NCI-H524 (cell line): Measurements from ENCODE around the gene OSBPL9.
"Not testable (repeated sequence)": the region's sequence is repeated elsewhere in the genome, so short reads cannot be mapped to it uniquely, and the experiment has no call there.

Experiments used
- DNase-seq, 2 experiments: peaks; one replicate each; lab custom pipeline; 2025; lab: John Stamatoyannopoulos, UW

Gene OSBPL9

DNA sequence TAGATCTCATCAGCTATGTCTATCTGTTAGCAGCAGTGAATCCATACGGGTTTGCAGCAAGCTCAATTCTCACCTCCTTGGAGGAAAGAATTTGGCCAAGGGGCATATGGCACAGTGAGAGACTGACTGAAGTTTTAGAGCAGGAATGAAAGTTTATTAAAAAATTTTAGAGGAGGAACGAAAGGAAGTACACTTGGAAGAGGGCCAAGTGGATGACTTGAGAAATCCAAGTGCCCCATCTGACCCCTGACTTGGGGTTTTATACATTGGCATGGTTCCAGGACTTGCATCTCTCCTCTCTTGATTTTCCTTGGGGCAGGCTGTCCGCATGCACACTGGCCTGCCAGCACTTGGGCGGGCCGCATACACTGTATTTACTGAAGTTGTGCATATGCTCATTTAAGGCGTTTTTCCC, 9.2 kb upstream of the OSBPL9 start:
- no peak for DNase-seq

DNA sequence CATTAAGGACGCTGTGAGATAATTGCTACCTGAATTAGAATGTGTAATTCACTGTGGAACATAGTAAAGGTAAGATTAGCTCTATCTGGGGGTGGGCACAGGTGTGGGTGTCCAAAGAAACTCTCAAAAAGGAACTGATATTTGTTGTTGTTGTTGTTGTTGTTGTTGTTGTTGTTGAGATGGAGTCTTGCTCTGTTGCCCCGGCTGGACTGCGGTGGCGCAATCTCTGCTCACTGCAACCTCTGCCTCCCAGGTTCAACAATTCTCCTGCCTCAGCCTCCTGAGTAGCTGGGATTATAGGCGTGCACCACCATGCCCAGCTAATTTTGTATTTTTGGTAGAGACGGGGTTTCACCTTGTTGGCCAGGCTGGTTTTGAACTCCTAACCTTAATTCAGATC, 6.8 kb upstream of the OSBPL9 start:
- not testable (repeated sequence) for DNase-seq

DNA sequence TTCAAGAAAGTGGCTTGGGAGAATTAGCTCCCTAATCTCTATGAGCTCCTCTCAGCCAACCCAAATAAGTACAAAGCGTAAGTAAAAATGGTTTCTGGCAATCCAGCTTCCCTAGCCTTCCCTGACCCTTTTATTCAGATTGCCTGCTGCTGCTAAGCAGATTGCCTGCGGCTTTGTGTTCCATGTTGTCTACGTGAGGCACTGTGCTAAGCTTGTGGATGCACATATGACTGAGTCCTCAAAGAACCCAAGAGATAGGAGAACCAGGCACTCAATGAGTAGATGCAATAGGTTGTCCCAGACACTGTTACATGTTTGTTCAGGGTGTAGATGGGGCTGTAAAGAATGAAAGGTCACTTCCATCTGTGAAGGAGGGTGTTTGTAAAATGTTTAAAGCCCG, 6.3 kb upstream of the OSBPL9 start:
- no peak for DNase-seq

- DNase-seq: no peak
Observed at GRCh38 chr1:51612447-51612961, 4.4 kb upstream of the OSBPL9 start.

GRCh38 chr1:51615780-51616291, 1.1 kb upstream of the OSBPL9 start:
- DNase-seq: no peak

DNA sequence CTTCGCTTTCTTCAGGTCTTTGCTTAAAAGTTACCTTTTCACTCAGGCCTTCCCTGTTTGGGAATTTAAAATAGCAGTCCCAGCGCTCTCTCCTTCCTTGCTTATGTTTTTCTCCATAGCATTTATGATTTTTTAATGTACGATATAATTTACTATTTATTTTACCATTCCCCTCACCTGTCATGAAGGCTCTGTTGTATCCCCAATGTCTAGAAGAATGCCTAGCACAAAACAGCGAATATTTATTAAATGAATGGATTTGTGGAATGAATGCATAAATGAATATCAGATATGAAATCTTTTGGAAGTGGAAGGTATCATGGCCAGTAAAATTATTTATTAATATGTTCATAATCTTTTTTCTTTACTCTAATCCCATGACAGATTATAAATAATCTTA, 402 bp upstream of the OSBPL9 start:
- DNase-seq: no peak

GRCh38 chr1:51618715-51619114, 1.8 kb downstream of the OSBPL9 start:
- no peak for DNase-seq

DNA sequence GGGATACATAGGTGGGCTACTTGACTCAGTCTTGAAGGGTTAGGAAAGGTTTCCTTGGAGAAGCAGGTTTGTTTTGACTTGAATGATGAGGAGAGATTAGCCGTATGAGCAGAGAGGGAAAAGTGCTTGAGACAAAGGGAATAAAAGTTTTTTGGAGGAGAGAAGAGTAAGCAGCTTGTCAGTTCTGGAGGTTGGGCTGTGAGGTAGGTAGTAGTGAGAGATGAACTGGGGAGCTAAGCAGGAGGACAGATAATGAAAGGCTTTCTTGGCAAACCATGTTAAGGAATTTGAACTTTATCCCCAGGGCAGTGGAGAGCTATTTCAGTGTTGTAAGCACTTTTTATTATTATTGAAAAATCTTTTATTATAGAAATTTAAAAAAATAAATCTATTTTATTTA, 3.6 kb downstream of the OSBPL9 start:
- no peak for DNase-seq

- no peak for DNase-seq
Observed at GRCh38 chr1:51621161-51621560, 4.3 kb downstream of the OSBPL9 start.

GRCh38 chr1:51621841-51622454, 5.1 kb downstream of the OSBPL9 start:
- DNase-seq: no peak

DNA sequence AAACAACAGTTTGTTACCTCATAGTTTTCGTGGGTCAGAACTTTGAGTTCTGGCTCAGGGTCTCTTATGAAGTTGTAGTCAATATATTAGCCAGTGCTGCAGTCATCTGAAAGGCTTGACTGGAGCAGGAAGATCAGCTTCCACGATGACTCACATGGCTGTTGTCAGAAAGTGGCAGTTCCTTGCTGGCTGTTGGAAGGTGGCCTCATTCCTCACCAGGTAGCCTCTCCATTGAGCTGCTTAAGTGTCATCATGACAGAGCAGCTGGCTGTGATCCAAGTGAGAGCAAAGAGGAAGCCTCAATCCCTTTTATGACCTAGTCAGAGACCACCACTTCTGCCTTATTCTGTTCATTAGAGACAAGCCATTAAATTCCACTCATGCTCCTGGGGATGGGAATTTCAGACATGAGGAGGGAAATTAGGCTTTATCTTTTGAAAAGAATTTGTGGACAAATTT, 5.6 kb downstream of the OSBPL9 start:
- peak in 1 of 2 experiments; percentile 63 for DNase-seq

DNA sequence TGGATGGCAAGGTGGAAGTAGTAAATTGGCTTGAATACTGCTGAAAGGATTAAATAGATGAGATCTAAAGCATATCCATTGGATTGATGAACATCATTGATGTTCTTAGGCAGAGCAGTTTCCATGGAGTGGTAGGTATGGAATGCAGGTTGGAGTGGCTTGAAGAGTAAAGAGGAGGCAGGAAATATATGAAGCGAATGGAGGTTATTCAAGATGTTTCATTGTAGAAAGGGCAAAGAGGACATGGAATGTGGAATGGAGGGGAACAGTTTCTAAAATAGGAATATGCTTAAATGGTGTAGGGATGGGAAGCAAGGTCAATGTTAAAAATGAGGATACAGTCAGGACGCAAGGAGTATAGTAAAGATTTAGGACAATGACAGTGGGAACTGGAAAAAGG, 6.1 kb downstream of the OSBPL9 start:
- DNase-seq: no peak

DNA sequence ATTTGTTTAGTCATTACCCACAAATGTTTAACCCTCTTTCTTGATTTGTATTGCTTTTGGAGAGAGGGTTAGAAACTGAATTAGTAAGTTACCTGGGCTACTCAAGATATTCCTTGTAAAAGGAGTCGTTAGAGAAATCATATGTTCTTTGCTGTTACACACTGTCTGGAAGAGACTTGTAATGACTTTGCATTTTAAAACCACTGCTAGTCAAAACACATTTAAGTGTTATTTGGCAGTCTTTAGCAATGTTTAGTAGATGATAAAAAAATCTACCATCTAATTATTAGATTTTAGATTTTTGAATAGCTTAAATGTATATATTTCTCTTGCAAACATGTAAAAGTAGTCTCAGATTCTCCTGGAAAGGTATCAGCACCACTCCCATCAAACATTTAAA, 6.6 kb downstream of the OSBPL9 start:
- no peak for DNase-seq

- no peak for DNase-seq
Observed at GRCh38 chr1:51624855-51625254, 8.0 kb downstream of the OSBPL9 start.

GRCh38 chr1:51627672-51628071, 10.8 kb downstream of the OSBPL9 start:
- DNase-seq: peak in 1 of 2 experiments; percentile 30

GRCh38 chr1:51628715-51629590, 12.1 kb downstream of the OSBPL9 start:
- no peak for DNase-seq

DNA sequence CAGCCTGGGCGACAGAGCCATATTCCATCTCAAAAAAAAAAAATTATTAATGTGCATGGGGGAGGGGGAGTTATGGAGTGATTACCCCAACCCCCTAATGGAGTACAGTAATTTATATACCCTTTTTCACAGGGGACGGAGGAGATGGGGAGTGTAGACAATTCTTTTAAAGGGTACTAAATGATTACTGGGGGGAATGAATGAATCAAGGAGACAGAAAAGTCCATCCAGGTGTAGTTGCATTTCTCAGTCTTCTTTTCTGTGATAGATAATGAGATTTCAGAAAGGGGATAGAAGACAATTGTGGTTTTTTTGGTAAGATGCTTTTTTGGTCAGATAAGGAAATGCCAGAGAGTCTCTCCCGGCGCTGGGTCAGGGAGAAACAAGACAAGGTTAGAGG, 13.0 kb downstream of the OSBPL9 start:
- no peak for DNase-seq

GRCh38 chr1:51630393-51630792, 13.5 kb downstream of the OSBPL9 start:
- no peak for DNase-seq

DNA sequence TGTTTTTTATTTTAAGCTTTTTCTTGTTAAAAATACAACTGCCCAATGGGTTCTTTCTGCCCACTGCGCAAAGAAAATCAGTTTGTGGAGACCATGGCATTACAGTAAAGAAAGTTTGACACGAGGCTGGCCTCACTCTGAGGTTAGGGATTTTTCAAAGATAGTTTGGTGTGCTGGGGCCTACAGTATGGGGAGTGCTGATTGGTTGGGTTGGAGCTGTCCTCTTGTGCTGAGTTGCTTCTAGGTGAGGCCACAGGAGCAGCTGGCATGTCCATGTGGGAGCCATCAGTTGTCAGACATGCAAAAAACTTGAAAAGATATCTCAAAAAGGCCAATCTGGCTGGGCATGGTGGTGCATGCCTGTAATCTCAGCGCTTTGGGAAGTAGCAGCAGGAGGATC, 14.0 kb downstream of the OSBPL9 start:
- no peak for DNase-seq

- DNase-seq: no peak
Observed at GRCh38 chr1:51631747-51632146, 14.9 kb downstream of the OSBPL9 start.

- no peak for DNase-seq
Observed at GRCh38 chr1:51634618-51635017, 17.7 kb downstream of the OSBPL9 start.

- no peak for DNase-seq
Observed at GRCh38 chr1:51635615-51636014, 18.7 kb downstream of the OSBPL9 start.

GRCh38 chr1:51636191-51636590, 19.3 kb downstream of the OSBPL9 start:
- DNase-seq: no peak
